Neuronal stem cell (in vitro differentiated cells): ENCODE measurements around the gene SRPRA.

Source experiments
- DNase-seq: peaks from one replicate; pipeline ENCODE4 v3.0.0-alpha.2; 2013; ENCODE audit warnings: low spot score
- H2AFZ ChIP-seq: one replicate; pipeline ENCODE4 v1.6.1; 2013; ENCODE audit warnings: mild to moderate bottlenecking, low read length, inconsistent platforms
- H2AK5ac ChIP-seq: 2 replicates; pipeline ENCODE4 v1.6.1; 2013; ENCODE audit warnings: low read depth, mild to moderate bottlenecking, inconsistent platforms, low read length, moderate library complexity, mixed read lengths
- H2BK120ac ChIP-seq: 2 replicates; pipeline ENCODE4 v1.6.1; 2013; ENCODE audit warnings: low read depth, mild to moderate bottlenecking, inconsistent platforms, low read length, moderate library complexity, mixed read lengths
- H2BK12ac ChIP-seq: one replicate; pipeline ENCODE4 v1.6.1; 2013; ENCODE audit warnings: low read length, inconsistent platforms
- H2BK15ac ChIP-seq: 2 replicates; pipeline ENCODE4 v1.6.1; 2013; ENCODE audit warnings: mild to moderate bottlenecking, low read length, inconsistent platforms, mixed read lengths
- H2BK5ac ChIP-seq: one replicate; pipeline ENCODE4 v1.6.1; 2013; ENCODE audit warnings: inconsistent platforms, mild to moderate bottlenecking, low read length, moderate library complexity
- H3K14ac ChIP-seq: one replicate; pipeline ENCODE4 v1.6.1; 2013; ENCODE audit warnings: low read length, inconsistent platforms
- H3K18ac ChIP-seq: 2 replicates; pipeline ENCODE4 v1.6.1; 2013; ENCODE audit warnings: low read length, inconsistent platforms
- H3K23ac ChIP-seq: 2 replicates; pipeline ENCODE4 v1.6.1; 2013; ENCODE audit warnings: low read depth, mild to moderate bottlenecking, mixed read lengths, low read length, inconsistent platforms; ENCODE audit not compliant: poor library complexity
- H3K27ac ChIP-seq: replicated peaks from 3 replicates; pipeline ENCODE4 v1.5.1; 2013; ENCODE audit warnings: low read length, inconsistent platforms
- H3K27me3 ChIP-seq, 3 experiments: 2 replicates each; pipeline ENCODE4 v1.6.1; 2013; ENCODE audit warnings: low read length in 3 of 3, mild to moderate bottlenecking in 2 of 3, inconsistent platforms in 1 of 3, low read depth in 1 of 3, mixed read lengths in 1 of 3, moderate library complexity in 1 of 3; ENCODE audit not compliant: control insufficient read depth in 3 of 3, insufficient read depth in 3 of 3
- H3K36me3 ChIP-seq, 2 donors: replicated peaks in 1 of 2; 2 replicates each; pipeline ENCODE4 v1.6.1; 2013; ENCODE audit warnings: low read length in 2 of 2; ENCODE audit not compliant: control insufficient read depth in 2 of 2, insufficient read depth in 2 of 2
- H3K4ac ChIP-seq: 2 replicates; pipeline ENCODE4 v1.6.1; 2013; ENCODE audit warnings: inconsistent platforms, mild to moderate bottlenecking, low read length, moderate library complexity
- H3K4me1 ChIP-seq, 2 donors: 1 replicate in 1 of 2; 2 replicates in 1 of 2; pipeline ENCODE4 v1.6.1; 2013; ENCODE audit warnings: low read length in 2 of 2, low read depth in 1 of 2; ENCODE audit not compliant: control insufficient read depth in 2 of 2, insufficient read depth in 1 of 2
- H3K4me2 ChIP-seq: one replicate; pipeline ENCODE4 v1.6.1; 2013; ENCODE audit warnings: mild to moderate bottlenecking, low read length, inconsistent platforms; ENCODE audit not compliant: insufficient read depth, poor library complexity, severe bottlenecking
- H3K4me3 ChIP-seq, 2 donors: 2 replicates each; pipeline ENCODE4 v1.5.1; 2013; ENCODE audit warnings: low read length in 2 of 2, mild to moderate bottlenecking in 2 of 2, inconsistent platforms in 1 of 2, moderate library complexity in 1 of 2
- H3K79me1 ChIP-seq: one replicate; pipeline ENCODE4 v1.6.1; 2013; ENCODE audit warnings: low read depth, mild to moderate bottlenecking, inconsistent platforms, low read length, moderate library complexity
- H3K9ac ChIP-seq: one replicate; pipeline ENCODE4 v1.6.1; 2013; ENCODE audit warnings: mild to moderate bottlenecking, low read depth, low read length, inconsistent platforms; ENCODE audit not compliant: poor library complexity
- H3K9me3 ChIP-seq, 2 donors: replicated peaks in 1 of 2; 2 replicates each; pipeline versions ENCODE3 to v1.6.1; 2013; ENCODE audit warnings: low read length in 2 of 2, mild to moderate bottlenecking in 2 of 2, inconsistent platforms in 1 of 2, low read depth in 1 of 2, mixed read lengths in 1 of 2, moderate library complexity in 1 of 2; ENCODE audit not compliant: control insufficient read depth in 2 of 2, insufficient read depth in 1 of 2
- H4K8ac ChIP-seq: one replicate; pipeline ENCODE4 v1.6.1; 2013; ENCODE audit warnings: low read depth, mild to moderate bottlenecking, inconsistent platforms, low read length, moderate library complexity
- H4K91ac ChIP-seq: one replicate; pipeline ENCODE4 v1.6.1; 2013; ENCODE audit warnings: low read length, low read depth, mild to moderate bottlenecking, inconsistent platforms; ENCODE audit not compliant: poor library complexity
- WGBS, 2 donors: extraction: QIAGEN DNeasy Blood & Tissue Kit; methylation state at CpG; one replicate each; pipeline ENCODE4 v1.1.7; 2013; ENCODE audit warnings: missing lambda C conversion rate in 2 of 2, mixed read lengths in 1 of 2; ENCODE audit not compliant: insufficient read length in 2 of 2, insufficient replicate concordance in 1 of 2; ENCODE audit errors: extremely low coverage in 2 of 2; 5-methylcytosine and 5-hydroxymethylcytosine counted together

Gene SRPRA

GRCh38 chr11:126262216-126262615 lies 6.5 kb downstream of the SRPRA start:
- H3K23ac ChIP-seq = no peak overlapping the region
- H3K27ac ChIP-seq = no peak overlapping the region
- H3K36me3 ChIP-seq = peaks cover 48 to 94% of the 10 kb centered on the region in 2 donors
- no peak for DNase-seq
- no peak overlapping the region for H3K4me2 ChIP-seq
- no CpG with 5 or more reads among the region's 6 CpGs for WGBS, 2 donors
- no peaks in the 10 kb centered on the region for H3K27me3 ChIP-seq
- H3K79me1 ChIP-seq = no peaks in the 10 kb centered on the region
- no peak overlapping the region for H3K9ac ChIP-seq
- H3K4ac ChIP-seq = no peak overlapping the region
- no peak overlapping the region for H2AK5ac ChIP-seq
- H3K4me3 ChIP-seq = no peak overlapping the region
- H4K8ac ChIP-seq = no peak overlapping the region
- no peak overlapping the region for H2BK12ac ChIP-seq
- H3K14ac ChIP-seq = no peak overlapping the region
- no peaks in the 10 kb centered on the region for H3K4me1 ChIP-seq
- no peak overlapping the region for H2BK120ac ChIP-seq
- no peak overlapping the region for H2BK15ac ChIP-seq
- H4K91ac ChIP-seq = no peak overlapping the region
- H2AFZ ChIP-seq = no peak overlapping the region
- no peaks in the 10 kb centered on the region for H3K9me3 ChIP-seq
- no peak overlapping the region for H2BK5ac ChIP-seq
- no peak overlapping the region for H3K18ac ChIP-seq

- DNase-seq = no peak
- Histone ChIP-seq H3K79me1 (no peaks in the 10 kb centered on the region), H2BK5ac (no peak overlapping the region), H2BK120ac (no peak overlapping the region), H3K4ac (no peak overlapping the region), H3K36me3 (peaks cover 18 to 84% of the 10 kb centered on the region in 2 donors), H4K8ac (no peak overlapping the region), H2AK5ac (no peak overlapping the region), H3K4me1 (no peaks in the 10 kb centered on the region), H3K23ac (no peak overlapping the region), H2BK15ac (no peak overlapping the region), H2AFZ (no peak overlapping the region), H4K91ac (no peak overlapping the region), H3K27ac (no peak overlapping the region), H3K4me2 (no peak overlapping the region), H3K14ac (no peak overlapping the region), H3K27me3 (no peaks in the 10 kb centered on the region), H3K18ac (no peak overlapping the region), H2BK12ac (no peak overlapping the region), H3K4me3 (no peak overlapping the region), H3K9me3 (no peaks in the 10 kb centered on the region), H3K9ac (no peak overlapping the region)
- WGBS, 2 donors = no CpG with 5 or more reads among the region's 2 CpGs
Observed at GRCh38 chr11:126257764-126258163, 10.9 kb downstream of the SRPRA start.

DNA sequence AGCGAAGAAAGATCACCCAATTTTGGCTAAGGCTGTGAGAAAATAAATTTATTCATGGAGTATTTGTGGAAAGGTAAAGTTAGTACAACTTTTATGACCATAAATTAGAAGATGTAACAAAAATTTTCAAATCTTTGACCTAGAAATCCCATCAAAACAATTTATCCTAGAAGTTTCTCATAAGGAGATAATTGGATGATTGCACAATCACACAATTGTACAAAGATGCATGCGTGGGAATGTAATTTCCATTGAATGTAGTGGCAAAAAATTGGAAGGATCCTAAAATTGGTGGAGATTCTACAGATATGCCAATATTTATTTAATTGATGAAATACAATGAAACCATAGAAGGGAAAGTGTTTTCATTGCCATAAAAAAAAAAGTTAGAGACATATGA lies 11.6 kb downstream of the SRPRA start:
- H3K27me3 ChIP-seq = no peaks in the 10 kb centered on the region
- H3K14ac ChIP-seq = no peak overlapping the region
- no peak overlapping the region for H2AK5ac ChIP-seq
- no peak overlapping the region for H2BK5ac ChIP-seq
- no peak overlapping the region for H3K4me2 ChIP-seq
- H2BK12ac ChIP-seq = no peak overlapping the region
- H3K36me3 ChIP-seq = peaks cover 19 to 82% of the 10 kb centered on the region in 2 donors
- no peaks in the 10 kb centered on the region for H3K4me1 ChIP-seq
- no peak overlapping the region for H2BK15ac ChIP-seq
- no peak overlapping the region for H4K8ac ChIP-seq
- no CpG with 5 or more reads among the region's 2 CpGs for WGBS, 2 donors
- no peaks in the 10 kb centered on the region for H3K79me1 ChIP-seq
- no peak overlapping the region for H3K27ac ChIP-seq
- no peak overlapping the region for H3K18ac ChIP-seq
- no peak overlapping the region for H3K23ac ChIP-seq
- no peaks in the 10 kb centered on the region for H3K9me3 ChIP-seq
- H3K4me3 ChIP-seq = no peak overlapping the region
- no peak overlapping the region for H3K9ac ChIP-seq
- H2AFZ ChIP-seq = no peak overlapping the region
- DNase-seq = no peak
- no peak overlapping the region for H2BK120ac ChIP-seq
- no peak overlapping the region for H3K4ac ChIP-seq
- no peak overlapping the region for H4K91ac ChIP-seq

DNA sequence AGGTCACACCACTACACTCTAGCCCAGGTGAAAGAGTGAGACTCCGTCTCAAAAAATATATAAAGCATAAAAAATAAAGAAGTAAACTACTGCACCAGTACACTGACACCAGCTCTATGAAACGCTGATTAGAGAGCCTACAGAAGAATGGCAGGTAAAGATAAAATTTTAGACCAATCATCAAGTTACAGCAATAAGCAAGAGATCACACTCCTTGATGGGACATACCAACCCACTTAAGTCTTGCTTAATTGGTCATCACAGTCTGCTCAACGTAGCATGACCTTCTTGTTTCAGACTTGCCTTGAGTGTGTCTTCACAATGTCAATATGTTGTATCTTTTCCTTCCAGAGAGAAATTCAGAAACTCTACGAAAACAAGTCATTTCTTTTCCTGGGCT lies 12.5 kb downstream of the SRPRA start:
- no peaks in the 10 kb centered on the region for H3K27me3 ChIP-seq
- H3K18ac ChIP-seq = no peak overlapping the region
- no peak overlapping the region for H3K4me2 ChIP-seq
- no peaks in the 10 kb centered on the region for H3K4me1 ChIP-seq
- no peak overlapping the region for H3K27ac ChIP-seq
- no peak for DNase-seq
- H3K14ac ChIP-seq = no peak overlapping the region
- H2BK120ac ChIP-seq = no peak overlapping the region
- H2AFZ ChIP-seq = no peak overlapping the region
- H3K4ac ChIP-seq = no peak overlapping the region
- no peak overlapping the region for H3K23ac ChIP-seq
- H3K4me3 ChIP-seq = no peak overlapping the region
- H3K36me3 ChIP-seq = peaks cover 17 to 77% of the 10 kb centered on the region in 2 donors
- H2BK5ac ChIP-seq = no peak overlapping the region
- WGBS, 2 donors = no CpG with 5 or more reads among the region's 4 CpGs
- H2BK15ac ChIP-seq = no peak overlapping the region
- H3K9me3 ChIP-seq = no peaks in the 10 kb centered on the region
- H3K79me1 ChIP-seq = no peaks in the 10 kb centered on the region
- no peak overlapping the region for H3K9ac ChIP-seq
- H2BK12ac ChIP-seq = no peak overlapping the region
- no peak overlapping the region for H2AK5ac ChIP-seq
- no peak overlapping the region for H4K91ac ChIP-seq
- no peak overlapping the region for H4K8ac ChIP-seq
